CD4-positive, alpha-beta T cell (primary cell): Measurements from ENCODE around the gene MOBP. TPM values are rescaled to one million over a fixed set of nuclear protein-coding genes. Genes with fewer than 3 reads are reported as not detected.

Experiments used
- ATAC-seq: fragments of 200-7000 bp; cut with Tn5 transposase; one replicate; pipeline ENCODE4 v1.10.0; 2022; ENCODE audit warnings: mild to moderate bottlenecking; ENCODE audit not compliant: poor library complexity
- CTCF ChIA-PET: fragments of 350-600 bp; sonication (Branson Sonifier 250); formaldehyde crosslinking; loops from one replicate; lab custom pipeline; 2021; ENCODE audit warnings: antibody characterized with exemption, inconsistent platforms; lab: Charles Lee
- POLR2A ChIA-PET: fragments of 350-600 bp; sonication (Branson Sonifier 250); formaldehyde crosslinking; loops from one replicate; lab custom pipeline; 2021; ENCODE audit warnings: antibody characterized with exemption, inconsistent platforms; lab: Charles Lee
- DNase-seq, 14 experiments: peaks; one replicate each; pipeline ENCODE4 v3.0.0-alpha.2; 2013 to 2020; ENCODE audit warnings: mixed read lengths in 2 of 14
- H3K27ac ChIP-seq, 2 donors: one replicate each; pipeline versions ENCODE4 v1.5.1 to v1.7.0; 2013; ENCODE audit warnings: low read length in 2 of 2, low read depth in 1 of 2, mild to moderate bottlenecking in 1 of 2
- H3K27me3 ChIP-seq, 2 experiments: 1 replicate in 1 of 2; 2 replicates in 1 of 2; pipeline versions ENCODE4 v1.6.1 to v1.7.0; 2013; ENCODE audit warnings: low read length in 2 of 2, control low read depth in 1 of 2, mild to moderate bottlenecking in 1 of 2, moderate library complexity in 1 of 2; ENCODE audit not compliant: insufficient read depth in 2 of 2, control insufficient read depth in 1 of 2
- H3K36me3 ChIP-seq: one replicate; pipeline ENCODE4 v1.6.1; 2013; ENCODE audit warnings: low read length, control low read depth; ENCODE audit not compliant: insufficient read depth
- H3K4me1 ChIP-seq: one replicate; pipeline ENCODE4 v1.6.1; 2013; ENCODE audit warnings: low read length, control low read depth; ENCODE audit not compliant: insufficient read depth
- H3K4me3 ChIP-seq: one replicate; pipeline ENCODE4 v1.5.1; 2013; ENCODE audit warnings: mild to moderate bottlenecking, low read length, moderate library complexity
- H3K9me3 ChIP-seq, 2 experiments: 1 replicate in 1 of 2; 2 replicates in 1 of 2; pipeline versions ENCODE4 v1.6.1 to v1.7.0; 2013; ENCODE audit warnings: low read length in 2 of 2, mild to moderate bottlenecking in 2 of 2, control low read depth in 1 of 2, moderate library complexity in 1 of 2; ENCODE audit not compliant: control insufficient read depth in 1 of 2, insufficient read depth in 1 of 2
- H3K27ac Mint-ChIP-seq: one replicate; pipeline ENCODE4 v1.8.0; 2020; ENCODE audit warnings: mixed read lengths
- H3K27me3 Mint-ChIP-seq: one replicate; pipeline ENCODE4 v1.8.0; 2021; ENCODE audit warnings: mixed read lengths
- H3K36me3 Mint-ChIP-seq: one replicate; pipeline ENCODE4 v1.8.0; 2021; ENCODE audit warnings: low read depth, mixed read lengths
- H3K4me1 Mint-ChIP-seq: one replicate; pipeline ENCODE4 v1.8.0; 2021; ENCODE audit warnings: low read depth, mixed read lengths
- H3K4me3 Mint-ChIP-seq: one replicate; pipeline ENCODE4 v1.8.0; 2020; ENCODE audit warnings: mild to moderate bottlenecking, mixed read lengths
- H3K9me3 Mint-ChIP-seq: one replicate; pipeline ENCODE4 v1.8.0; 2020; ENCODE audit warnings: mixed read lengths
- intact Hi-C, 2 experiments: fragments of 100-400 bp; cut with DNase I in 1 of 2; cut with micrococcal nuclease in 1 of 2; formaldehyde crosslinking; loops; one replicate each; pipeline versions ENCODE4 v1.15.1 to v1.9.0; 2023 to 2025; cut with DNase I, micrococcal nuclease
- total RNA-seq, 174 experiments: library from RNA in 2 of 174; stranded (reverse) in 2 of 174; gene quantifications; one replicate each; pipeline ENCODE4 v1.2.3 and lab custom pipeline; 2021 to 2026
- TF ChIP-seq, protein P1 (sequence below): fragments of 200-600 bp; IDR thresholded peaks from one replicate; pipeline ENCODE4 v1.8.0; 2022; ENCODE audit warnings: antibody characterized with exemption, mild to moderate bottlenecking

Gene MOBP
- total RNA-seq, 2 experiments from 2014 or later, result not detected

DNA sequence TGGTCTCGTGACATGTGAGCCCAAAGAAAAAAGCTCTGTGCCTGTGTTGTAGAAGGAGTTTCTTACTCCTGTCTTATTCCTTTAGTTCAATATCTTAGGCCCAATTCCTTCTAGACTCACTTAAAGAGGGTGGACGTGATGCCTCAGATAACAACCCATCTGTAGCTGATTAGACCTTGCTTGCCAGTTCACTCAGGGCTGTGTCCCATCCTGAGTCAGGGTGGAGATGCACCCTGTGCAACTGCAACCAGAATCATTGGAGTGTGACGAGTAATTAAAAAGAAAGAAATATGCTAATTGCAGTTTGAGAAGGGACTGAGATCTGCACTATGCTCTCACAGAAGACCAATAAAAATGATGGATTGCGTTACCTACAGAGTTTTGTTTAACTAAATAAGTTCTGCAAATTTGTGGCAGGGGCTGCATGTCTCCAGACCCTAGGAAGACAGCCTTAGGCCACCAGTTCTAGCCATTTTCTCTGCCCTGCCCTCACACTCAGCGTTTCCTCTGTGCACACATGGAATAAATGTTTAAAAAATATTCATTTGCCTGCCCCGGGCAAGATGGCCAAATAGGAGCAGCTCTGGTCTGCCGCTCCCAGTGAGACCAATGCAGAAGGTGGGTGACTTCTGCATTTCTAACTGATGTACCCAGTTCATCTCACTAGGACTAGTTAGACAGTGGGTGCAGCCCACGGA lies 83.0 kb downstream of the MOBP start:
- Histone ChIP-seq H3K9me3 (peaks cover 0 to 4% of the 10 kb centered on the region in 2 experiments), H3K27me3 (no peaks in the 10 kb centered on the region), H3K4me3 (no peak overlapping the region), H3K36me3 (no peaks in the 10 kb centered on the region), H3K4me1 (no peaks in the 10 kb centered on the region), H3K27ac (no peak overlapping the region)
- Mint-ChIP-seq H3K27me3 (peaks cover 25% of the 10 kb centered on the region), H3K4me1 (no peaks in the 10 kb centered on the region), H3K9me3 (peaks cover 6% of the 10 kb centered on the region), H3K4me3 (no peak overlapping the region), H3K27ac (no peak overlapping the region), H3K36me3 (no peaks in the 10 kb centered on the region)
- CTCF ChIA-PET, result no interaction called here
- ATAC-seq (no peak), DNase-seq (no peak)
- TF ChIP-seq, protein P1, sequence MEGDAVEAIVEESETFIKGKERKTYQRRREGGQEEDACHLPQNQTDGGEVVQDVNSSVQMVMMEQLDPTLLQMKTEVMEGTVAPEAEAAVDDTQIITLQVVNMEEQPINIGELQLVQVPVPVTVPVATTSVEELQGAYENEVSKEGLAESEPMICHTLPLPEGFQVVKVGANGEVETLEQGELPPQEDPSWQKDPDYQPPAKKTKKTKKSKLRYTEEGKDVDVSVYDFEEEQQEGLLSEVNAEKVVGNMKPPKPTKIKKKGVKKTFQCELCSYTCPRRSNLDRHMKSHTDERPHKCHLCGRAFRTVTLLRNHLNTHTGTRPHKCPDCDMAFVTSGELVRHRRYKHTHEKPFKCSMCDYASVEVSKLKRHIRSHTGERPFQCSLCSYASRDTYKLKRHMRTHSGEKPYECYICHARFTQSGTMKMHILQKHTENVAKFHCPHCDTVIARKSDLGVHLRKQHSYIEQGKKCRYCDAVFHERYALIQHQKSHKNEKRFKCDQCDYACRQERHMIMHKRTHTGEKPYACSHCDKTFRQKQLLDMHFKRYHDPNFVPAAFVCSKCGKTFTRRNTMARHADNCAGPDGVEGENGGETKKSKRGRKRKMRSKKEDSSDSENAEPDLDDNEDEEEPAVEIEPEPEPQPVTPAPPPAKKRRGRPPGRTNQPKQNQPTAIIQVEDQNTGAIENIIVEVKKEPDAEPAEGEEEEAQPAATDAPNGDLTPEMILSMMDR, result no peak
- POLR2A ChIA-PET, result no interaction called here
- intact Hi-C loops, result no loop called here

Other genes starting within 250 kb of the MOBP start
- gene CX3CR1, start 187.6 kb upstream of the MOBP start, total RNA-seq, result under 1 TPM; 0.14 to 0.27 TPM
- gene CCR8, start 138.0 kb upstream of the MOBP start, total RNA-seq, result 1 to 10 TPM; 1.3 to 2.1 TPM
- gene SLC25A38, start 84.3 kb upstream of the MOBP start, total RNA-seq, result 10 to 100 TPM; 43.2 to 44.7 TPM
- gene RPSA, start 61.0 kb upstream of the MOBP start, total RNA-seq, result 1,000 to 10,000 TPM; 1,930 to 1,974 TPM